NCI-H1694 (cell line): ENCODE data around the gene KCTD12.

Source experiments
- DNase-seq: peaks from one replicate; lab custom pipeline; 2025; lab: John Stamatoyannopoulos, UW

KCTD12 gene

DNA sequence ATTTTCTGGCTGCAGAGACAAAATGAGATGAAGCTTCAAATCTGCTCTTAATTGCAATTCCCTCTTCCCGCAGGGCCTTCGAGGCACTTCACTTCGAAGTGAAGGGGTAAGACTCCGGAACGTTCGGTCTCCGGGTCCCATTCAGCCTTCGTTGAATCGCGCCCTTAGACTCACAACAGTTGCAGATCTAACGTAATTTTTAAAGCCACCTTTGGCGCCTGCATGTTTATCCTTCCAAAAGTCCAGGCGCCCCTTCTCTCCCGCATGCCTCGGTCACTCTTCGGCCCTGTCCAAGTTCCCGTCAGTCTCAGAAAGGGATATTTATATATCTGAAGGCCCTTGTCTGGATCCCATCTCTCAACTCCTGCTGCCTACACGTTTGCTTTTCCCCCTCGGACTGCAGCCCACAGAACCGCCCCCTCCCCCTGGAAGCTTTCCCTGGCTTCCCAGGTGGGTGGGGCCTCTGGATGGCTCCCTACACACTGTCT lies 915 bp upstream of the KCTD12 start:
- DNase-seq, result no peak

DNA sequence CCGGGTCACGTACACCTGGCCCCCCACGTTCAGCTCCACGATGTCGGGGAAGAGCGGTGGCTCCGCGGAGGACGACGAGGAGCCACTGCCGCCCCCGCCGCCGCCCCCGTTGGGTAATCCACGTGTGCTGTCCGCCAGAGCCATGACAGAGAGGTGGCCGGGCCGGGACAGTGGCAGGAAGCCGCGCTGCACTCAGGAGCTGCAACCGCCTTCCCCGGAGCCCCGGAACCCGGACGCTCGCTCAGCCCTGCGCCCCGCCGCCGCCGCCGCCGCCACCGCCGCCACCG lies 257 bp downstream of the KCTD12 start:
- no peak for DNase-seq

DNA sequence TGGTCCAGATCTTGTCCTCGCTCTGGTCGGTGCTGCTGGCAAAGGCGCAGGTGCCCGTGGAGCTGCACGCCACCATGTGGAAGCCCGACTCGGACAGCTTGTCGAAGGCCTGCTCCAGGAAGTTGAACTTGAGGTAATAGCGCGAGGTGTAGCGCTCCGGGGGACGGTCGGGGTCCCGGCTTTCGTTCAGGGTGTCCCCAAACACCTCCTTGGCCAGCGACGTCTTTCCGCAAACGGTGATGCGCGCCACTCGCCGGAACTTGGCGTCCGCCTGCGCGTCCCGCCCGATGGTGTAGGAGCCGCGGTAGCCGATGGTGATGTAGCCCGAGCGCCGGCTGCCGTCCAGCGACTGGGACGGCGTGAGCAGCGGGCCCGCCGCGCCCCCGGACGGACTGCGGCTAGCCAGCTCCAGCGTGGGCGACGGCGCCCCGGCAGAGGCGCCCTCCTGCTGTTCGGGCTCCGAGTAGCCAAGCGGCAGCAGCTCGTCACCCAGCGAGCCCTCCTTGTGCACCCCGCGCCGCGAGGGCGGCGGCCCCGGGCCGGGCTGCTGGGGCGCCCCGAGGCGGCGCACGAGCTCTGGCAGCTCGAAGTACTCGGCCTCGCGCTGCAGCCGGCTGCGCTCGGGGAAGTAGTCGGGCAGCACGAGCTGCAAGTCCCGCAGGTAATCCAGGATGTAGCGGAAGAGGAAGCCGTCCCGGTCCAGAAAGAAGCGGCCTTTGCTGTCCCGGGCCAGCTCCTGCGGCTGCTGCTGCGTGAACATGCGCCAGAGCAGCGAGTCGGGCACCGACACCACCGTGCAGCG lies 801 bp downstream of the KCTD12 start:
- peak; percentile 53 for DNase-seq

DNA sequence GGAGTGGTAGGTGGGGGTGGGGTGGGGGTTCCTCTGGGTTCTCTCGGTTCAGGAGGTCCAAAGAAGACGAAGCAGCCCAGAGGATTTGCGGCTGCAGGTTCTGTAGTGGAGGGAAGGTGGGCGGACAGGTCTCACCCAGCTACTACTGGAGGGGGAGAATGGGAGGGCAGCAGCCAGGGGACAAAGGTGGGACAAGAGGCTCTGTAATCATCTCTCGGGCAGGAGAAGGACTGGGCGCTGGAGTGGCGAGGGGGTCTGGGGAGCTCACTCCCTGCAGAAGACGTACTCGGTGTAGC lies 1.4 kb downstream of the KCTD12 start:
- DNase-seq, result no peak

DNA sequence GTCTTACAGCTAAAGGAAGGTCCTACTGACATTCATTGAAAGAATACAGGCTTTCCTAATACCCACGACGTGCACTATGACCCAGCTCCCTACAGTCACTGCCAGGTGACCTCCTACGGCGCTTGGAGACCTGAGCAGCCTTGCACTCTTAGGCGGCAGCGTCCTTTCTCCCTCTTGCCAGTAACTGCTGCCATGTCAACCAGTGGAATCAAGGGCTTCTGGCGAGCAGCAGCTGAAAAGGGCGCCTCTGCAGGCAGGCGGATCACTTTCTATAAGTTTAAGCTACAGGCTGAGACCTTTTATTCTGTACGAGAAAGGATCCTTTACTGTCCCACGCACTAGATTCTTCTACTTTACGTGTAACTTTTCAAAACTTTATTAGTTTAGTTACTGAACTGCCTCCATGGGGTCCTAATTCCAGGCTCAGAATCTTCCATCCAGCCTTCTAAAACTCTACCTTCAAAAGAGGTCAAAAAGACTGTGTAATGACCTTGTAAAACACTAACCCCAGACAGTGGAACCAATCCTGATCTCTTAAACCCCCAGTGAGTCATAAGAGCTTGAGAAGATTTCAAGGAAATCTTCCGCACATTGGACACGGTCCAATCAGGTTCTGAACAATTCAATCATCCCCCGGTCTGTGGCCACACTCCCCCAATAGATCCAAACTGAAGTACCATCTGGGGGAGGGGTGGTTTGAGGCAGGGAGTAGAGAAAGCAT lies 1.9 kb downstream of the KCTD12 start:
- DNase-seq, result no peak

DNA sequence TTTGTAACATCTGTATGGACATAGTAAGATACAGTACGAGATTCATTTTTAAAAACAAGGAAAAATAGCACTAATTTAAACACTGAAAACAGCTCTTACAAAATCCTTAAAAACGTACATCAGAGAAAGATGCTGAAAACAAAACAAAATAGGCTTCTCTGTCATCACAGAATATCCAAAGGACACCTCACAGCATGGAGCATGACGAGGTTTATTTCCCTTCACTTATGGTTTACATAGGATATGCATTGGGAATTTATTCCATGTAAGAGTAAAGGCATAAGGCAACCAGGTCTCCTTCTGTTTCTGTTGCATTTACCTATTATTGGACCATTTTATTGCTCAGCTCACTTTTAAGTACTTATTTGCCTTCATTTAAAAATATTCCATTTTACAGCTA lies 3.0 kb downstream of the KCTD12 start:
- no peak for DNase-seq

DNA sequence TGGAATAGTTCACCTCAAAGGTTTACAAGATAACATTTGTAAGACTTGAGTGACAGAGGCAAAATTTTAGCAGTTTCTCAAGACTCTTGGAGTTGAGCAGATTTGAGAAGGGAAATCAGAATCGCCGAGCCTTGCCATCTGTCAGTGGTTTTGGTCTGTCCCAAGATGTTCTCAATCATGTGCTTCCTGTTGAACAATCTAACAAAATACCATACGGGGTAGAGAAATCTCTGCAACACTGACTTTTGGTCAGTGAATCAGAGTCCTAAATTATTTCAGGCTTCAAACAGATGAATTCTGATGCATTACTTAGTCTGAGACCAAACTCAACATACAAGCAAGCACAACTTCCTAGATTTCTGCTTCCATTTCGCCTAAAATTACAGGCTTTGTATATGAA lies 3.8 kb downstream of the KCTD12 start:
- DNase-seq, result no peak

DNA sequence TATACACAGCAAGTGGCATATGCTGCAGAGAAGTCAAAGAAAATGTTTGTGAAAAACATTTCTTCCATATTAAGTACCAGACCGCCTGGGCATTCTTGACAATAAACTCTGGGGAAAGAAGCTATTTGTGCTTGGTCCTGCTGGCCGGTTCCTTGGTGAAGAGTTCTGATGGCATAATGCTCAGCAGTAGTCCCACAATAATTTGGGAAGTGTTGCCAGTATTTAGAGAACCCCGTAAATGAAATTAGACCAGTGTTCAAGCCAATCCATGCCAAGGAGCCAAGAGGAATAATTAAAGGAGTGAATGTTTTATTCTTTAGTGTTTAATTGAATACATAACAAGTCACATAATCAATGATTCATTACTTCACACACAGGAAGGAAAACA lies 6.3 kb downstream of the KCTD12 start:
- no peak for DNase-seq

DNA sequence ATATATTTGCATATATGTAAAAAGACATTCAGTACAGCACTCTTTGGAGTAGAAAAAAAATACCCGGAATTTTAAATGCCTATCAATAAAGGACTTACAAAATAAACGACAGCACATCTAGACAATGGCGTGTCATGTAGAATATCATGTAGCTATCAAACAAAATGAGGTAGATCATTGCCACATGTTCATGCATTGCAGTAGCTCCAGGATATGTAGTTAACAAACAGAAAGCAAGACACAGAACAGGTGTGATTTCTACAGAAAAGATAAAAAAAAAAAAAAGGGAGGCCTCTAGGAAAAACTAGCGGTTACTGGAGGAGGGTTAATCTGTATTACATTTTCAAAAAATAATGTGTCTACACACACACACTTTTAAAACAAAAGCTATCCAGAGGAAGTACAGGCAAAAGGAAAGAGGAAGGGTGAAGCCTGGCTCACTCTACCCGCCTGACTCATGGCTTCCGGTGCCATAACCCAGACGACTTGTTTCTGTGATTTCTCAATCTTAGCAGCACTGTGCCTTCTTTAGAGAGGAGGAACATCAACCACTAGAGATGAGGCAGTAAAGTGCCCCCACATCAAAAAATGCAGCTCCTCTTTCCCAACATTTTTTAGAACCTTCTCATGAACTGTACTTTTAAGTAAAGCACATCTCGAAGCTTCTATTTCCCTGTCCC lies 6.9 kb downstream of the KCTD12 start:
- no peak for DNase-seq

DNA sequence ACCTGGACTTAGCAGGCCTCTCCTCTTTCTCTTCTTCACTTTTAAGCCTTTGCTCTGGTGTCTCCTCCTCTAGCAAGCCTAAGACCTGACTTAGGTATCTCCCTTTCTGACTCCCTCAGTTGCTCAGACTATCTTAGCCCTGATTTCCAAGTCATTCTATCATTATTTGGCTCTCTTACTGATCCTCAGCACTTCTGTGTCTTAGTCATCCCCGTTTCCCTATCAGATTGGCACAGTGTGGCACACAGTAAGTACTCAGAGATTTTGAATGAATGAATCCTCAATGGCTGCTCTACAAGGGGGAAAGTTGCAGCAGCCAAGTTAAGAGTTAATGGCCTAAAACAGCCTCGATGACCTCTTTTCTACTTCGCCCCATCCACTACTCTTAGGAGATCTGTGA lies 8.2 kb downstream of the KCTD12 start:
- no peak for DNase-seq

DNA sequence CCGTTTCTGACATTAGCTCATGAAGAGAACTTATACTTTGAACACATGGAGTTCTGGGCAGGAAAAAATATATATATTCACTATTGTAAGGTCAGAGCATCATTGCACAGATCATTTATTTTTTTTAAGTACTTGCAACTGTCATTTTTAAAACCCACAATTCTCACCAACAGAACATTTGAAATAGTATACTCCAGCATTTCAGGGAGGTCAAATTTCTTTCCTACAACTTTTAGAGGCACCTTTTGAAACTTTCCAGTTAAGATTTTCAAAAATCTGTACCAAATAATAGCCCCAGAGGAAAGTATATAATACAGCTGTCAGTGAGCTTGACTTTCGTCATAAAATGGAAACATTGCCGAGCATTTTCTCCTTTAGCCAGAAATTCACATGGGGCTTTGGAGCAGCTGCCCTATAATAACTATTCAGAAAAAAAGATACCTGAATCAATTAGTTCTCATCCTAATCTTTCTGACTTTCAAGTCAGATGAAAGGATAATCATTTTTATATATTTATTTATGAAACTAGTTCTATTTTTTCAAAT lies 10.9 kb downstream of the KCTD12 start:
- no peak for DNase-seq

DNA sequence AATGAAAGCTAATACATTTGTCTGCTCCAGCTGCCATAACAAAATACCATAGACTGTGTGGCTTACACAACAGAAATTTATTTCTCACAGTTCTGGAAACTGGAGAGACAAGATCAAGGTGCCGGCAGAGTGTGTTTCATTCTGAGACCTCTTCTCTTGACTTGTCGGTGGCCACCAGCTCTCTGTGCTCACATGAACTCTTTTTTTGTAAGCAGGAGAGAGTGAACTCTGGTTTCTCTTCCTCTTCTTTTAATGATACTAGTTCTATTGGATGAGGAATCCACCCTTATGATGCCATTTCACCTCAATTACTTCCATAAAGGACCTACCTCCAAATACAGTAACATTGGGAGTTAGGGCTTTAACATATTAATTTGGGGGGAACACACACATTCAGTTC lies 11.7 kb downstream of the KCTD12 start:
- no peak for DNase-seq

DNA sequence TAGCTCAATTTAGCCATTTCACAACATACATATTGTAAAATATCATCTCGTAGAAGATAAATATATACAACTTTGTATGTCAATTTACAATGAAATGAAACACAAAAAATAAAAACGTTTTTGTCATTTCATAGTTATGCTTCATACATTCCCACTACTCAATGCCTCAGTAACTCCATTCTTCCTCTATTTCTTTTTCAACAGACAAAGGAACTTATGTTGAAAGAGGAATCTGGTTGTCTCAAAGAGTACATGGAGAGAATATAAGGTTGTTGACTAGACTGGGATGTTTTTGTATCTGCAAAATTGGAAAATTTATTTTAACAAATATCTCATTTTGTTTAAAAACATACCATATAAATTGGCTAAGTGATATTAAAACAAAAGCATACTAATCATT lies 12.8 kb downstream of the KCTD12 start:
- no peak for DNase-seq

DNA sequence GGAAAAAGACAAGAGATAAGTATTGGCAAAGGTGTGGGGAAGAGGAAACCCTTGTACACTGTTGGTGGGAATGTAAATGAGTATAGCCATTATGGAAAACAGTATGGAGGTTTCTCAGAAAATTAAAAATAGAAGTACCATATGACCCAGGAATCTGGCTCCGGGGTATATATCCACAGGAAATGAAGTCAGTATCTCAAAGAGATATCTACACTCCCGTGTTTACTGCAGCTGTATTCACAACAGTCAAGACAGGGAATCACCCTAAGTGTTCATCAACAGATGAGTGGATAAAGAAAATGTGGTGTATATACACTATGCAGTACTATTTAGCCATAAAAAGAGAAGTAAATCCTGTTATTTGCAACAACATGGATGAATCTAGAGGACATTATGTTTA lies 13.5 kb downstream of the KCTD12 start:
- DNase-seq, result no peak

DNA sequence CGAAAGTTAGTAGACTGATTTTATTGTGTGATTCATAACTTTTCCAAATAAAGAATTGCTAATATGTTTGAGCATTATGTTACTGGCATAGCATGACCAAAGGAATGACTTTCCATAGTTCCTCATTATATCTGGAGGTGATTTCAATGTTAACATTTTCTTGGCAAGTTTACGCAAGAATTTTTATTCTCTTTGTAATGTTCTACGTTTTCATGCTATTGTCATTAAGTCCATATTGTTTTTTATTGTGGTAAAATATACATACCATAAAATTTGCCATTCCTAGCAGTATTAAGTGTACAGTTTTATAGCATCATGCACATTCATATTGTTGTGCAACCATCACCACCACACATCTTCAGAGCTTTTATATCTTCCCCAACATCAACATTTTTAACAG lies 14.8 kb downstream of the KCTD12 start:
- DNase-seq, result no peak

DNA sequence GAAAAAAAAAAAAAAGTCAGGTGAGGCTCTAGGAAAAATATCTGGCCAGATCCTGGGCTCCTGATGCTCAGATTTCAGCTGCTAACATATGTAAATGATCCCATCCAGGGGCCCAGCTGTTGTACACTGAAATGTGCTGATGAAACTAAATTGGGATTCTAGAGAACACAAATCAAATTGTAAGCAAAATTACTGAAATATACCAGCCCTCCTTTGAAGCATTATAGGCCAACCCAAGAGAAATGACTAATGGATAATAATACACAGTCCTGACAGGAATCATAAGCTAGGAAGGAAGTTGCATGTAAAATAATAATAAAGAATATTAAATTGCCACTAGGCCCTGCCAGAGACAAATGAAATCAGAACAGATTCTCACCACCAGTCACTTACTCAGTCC lies 17.8 kb downstream of the KCTD12 start:
- DNase-seq, result peak; percentile 58

DNA sequence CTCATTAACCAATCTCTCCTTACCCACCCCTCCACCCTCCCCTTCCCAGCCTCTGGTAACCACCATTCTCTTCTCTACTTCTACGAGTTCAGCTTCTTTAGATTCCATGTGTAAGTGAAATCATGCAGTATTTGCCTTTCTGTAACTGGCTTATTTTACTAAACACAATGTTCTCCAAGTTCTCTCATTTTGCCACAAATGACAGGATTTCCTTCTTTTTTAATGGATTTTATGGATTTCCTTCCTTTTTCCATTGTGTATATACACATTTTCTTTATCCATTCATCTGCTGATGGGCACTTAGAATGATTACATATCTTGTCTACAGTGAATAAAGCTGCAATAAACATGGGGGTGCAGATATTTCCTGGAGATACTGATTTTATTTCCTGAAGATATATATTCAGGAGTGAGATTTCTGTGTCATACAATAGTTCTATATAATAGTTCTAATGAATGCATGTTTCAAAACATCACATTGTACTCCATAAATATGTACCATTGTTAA lies 20.2 kb downstream of the KCTD12 start:
- no peak for DNase-seq

DNA sequence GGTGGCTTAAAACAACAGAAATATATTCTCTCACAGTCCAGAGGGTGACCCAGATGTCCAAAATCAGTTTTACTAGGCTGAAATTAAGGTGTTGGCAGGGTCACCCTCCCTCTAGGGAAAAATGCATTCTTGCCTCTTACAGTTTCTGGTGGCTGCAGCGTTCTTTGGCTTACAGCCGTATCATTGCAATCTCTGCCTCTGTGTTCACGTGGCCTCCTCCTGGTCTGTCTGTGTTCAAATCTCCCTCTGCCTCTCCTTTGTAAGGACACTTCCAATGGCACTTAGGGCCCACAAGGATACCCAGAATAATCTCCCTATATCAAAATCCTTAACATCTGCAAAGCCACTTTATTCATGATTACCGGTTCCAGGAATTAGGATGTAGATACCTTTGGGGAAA lies 21.1 kb downstream of the KCTD12 start:
- no peak for DNase-seq

DNA sequence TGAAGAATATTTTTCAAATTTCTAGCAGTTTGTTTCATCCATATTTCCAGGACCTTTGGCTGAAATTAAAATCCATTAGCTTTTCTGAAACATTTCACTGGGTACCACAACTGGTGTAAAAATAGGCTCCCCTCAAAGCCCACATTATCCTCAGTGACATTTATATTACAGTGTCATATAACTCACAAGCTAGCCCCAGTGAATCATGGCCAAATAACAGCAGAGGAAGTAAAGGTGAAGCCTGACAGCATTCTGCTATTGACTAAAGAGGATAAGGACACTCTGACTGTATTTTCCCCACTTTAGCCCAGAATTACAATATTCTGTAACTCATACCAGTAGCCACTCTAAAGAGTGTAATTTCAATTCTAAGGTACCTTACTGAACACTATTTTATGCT lies 21.9 kb downstream of the KCTD12 start:
- no peak for DNase-seq

DNA sequence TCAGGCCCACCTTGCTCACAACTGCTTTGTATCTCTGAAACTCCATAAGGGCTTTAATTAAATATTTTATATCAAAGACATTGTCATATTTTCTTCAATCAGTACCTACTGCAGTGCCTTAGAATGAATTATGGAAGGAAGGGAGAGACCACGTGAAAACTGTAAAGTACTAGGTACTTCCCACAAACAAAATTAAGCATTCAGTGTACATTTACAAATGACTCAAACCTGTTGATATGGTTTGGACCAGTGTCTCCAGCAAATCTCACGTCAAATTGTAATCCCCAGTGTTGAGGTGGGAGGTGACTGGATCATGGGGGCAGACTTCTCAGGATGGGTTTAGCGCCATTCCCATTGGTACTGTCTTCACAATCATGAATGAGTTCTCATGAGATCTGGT lies 23.2 kb downstream of the KCTD12 start:
- no peak for DNase-seq

DNA sequence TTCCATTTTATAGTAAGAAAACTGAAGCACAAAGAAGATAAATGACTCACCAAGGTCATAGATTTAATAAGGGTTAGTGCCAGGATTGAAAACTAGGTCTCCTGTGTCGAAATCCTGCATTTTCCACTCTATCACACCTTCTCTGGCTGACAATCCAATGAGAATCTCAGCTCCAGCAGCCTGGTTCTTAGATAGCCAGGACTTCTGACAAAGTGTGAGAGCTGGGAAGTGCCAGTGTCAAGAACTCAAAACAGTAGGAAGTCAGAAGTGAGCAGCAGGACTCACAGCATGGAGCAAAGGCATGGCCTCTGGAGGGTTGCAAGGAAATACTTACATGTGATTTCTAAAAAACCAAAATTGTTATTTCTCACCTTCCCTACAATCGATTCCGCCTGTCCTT lies 24.3 kb downstream of the KCTD12 start:
- DNase-seq, result no peak

DNA sequence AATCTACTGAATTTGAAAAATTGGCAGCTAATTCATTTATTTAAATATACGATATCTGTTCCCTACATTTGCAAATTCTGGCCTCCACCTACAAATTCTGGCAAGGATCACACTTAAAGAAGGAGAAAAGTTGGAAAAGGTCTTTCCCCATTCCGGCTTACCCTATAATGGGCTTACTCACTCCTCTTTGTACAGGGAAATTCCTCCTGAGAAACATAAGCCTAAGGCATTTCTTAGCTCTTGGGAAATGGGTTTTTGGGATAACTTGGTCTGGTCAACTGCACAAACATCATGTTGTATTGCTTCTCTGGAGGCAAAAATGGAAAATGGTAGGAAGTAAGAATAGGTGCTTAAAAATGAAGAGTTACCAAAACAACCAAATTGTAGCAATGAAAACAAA lies 25.5 kb downstream of the KCTD12 start:
- no peak for DNase-seq

DNA sequence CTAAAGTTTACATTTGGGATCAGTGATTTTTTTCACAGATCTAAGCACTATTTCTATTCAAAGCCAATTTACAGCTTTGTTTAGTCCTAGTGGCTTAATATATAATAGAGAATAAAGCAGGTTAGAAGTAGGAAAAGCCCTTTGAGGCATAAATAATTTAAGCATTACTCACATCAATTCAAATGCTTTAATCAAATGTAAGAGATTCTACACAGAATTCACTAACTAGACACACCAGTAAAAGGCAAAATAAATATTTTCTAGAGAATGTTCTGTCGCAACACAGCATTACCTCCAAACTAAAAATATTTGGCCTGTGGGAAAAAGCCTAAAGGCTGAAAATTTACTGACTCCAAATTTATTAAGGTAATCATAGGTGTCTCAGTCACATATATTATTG lies 31.3 kb downstream of the KCTD12 start:
- DNase-seq, result no peak
